B cell (primary cell): ENCODE data around the gene ZNF746. TPM values are rescaled to one million over a fixed set of nuclear protein-coding genes. Genes with fewer than 3 reads are reported as not detected.

ENCODE experiments used
- ATAC-seq: fragments of 200-7000 bp; cut with Tn5 transposase; one replicate; pipeline ENCODE4 v1.10.0; 2021; ENCODE audit warnings: low read depth, mild to moderate bottlenecking, moderate number of reproducible peaks, moderate library complexity
- CTCF ChIA-PET: fragments of 350-600 bp; sonication (Branson Sonifier 250); formaldehyde crosslinking; loops from one replicate; lab custom pipeline; 2021; ENCODE audit warnings: antibody characterized with exemption, inconsistent platforms; lab: Charles Lee
- POLR2A ChIA-PET: fragments of 350-600 bp; sonication (Branson Sonifier 250); formaldehyde crosslinking; loops from one replicate; lab custom pipeline; 2021; ENCODE audit warnings: antibody characterized with exemption; lab: Charles Lee
- DNase-seq: peaks from one replicate; pipeline ENCODE4 v3.0.0; 2013
- H2AFZ ChIP-seq: 2 replicates; pipeline ENCODE4 v1.6.1; 2012; ENCODE audit warnings: mild to moderate bottlenecking, low read depth, low read length; ENCODE audit not compliant: insufficient read depth, poor library complexity, severe bottlenecking
- H3K27ac ChIP-seq, 2 donors: 1 replicate in 1 of 2; 2 replicates in 1 of 2; pipeline ENCODE4 v1.5.1; 2012 to 2013; ENCODE audit warnings: low read length in 2 of 2, mild to moderate bottlenecking in 2 of 2, moderate library complexity in 1 of 2
- H3K27me3 ChIP-seq, 4 experiments: fragments of 200-600 bp in 1 of 4; sonication (generic) in 1 of 4; replicated peaks in 1 of 4; 1 replicate in 2 of 4; 2 replicates in 2 of 4; pipeline versions ENCODE4 v1.6.1 to v1.7.0; 2013 to 2016; ENCODE audit warnings: low read length in 3 of 4, mild to moderate bottlenecking in 2 of 4, mixed read lengths in 1 of 4, moderate library complexity in 1 of 4; ENCODE audit not compliant: insufficient read depth in 4 of 4, control insufficient read depth in 3 of 4; ENCODE audit errors: control extremely low read depth in 1 of 4
- H3K36me3 ChIP-seq, 2 experiments: replicated peaks in 1 of 2; 1 replicate in 1 of 2; 2 replicates in 1 of 2; pipeline versions ENCODE4 v1.6.1 to v1.7.1; 2013; ENCODE audit warnings: low read length in 1 of 2; ENCODE audit not compliant: insufficient read depth in 2 of 2, control insufficient read depth in 1 of 2; ENCODE audit errors: control extremely low read depth in 1 of 2, extremely low read depth in 1 of 2
- H3K4me1 ChIP-seq, 2 donors: fragments of 200-600 bp in 1 of 2; sonication (generic) in 1 of 2; 1 replicate in 1 of 2; 2 replicates in 1 of 2; pipeline versions ENCODE4 v1.5.1 to v1.6.1; 2013 to 2017; ENCODE audit warnings: low read length in 2 of 2; ENCODE audit not compliant: control insufficient read depth in 2 of 2, insufficient read depth in 2 of 2
- H3K4me2 ChIP-seq: replicated peaks from 2 replicates; pipeline ENCODE3; 2012; ENCODE audit warnings: mild to moderate bottlenecking, low read depth, low read length; ENCODE audit not compliant: poor library complexity, severe bottlenecking
- H3K4me3 ChIP-seq, 5 experiments: fragments of 200-600 bp in 1 of 5; sonication (generic) in 1 of 5; 1 replicate in 3 of 5; 2 replicates in 2 of 5; pipeline versions ENCODE4 v1.5.1 to v1.7.0; 2011 to 2016; ENCODE audit warnings: low read length in 4 of 5, mild to moderate bottlenecking in 4 of 5, low read depth in 2 of 5, control low read depth in 1 of 5, moderate library complexity in 1 of 5; ENCODE audit not compliant: insufficient read depth in 1 of 5; ENCODE audit errors: control extremely low read depth in 1 of 5, extremely low read depth in 1 of 5
- H3K79me2 ChIP-seq: fragments of 200-600 bp; sonication (generic); one replicate; pipeline ENCODE4 v1.6.0; 2016; ENCODE audit warnings: low read length; ENCODE audit not compliant: control insufficient read depth, insufficient read depth
- H3K9ac ChIP-seq: fragments of 200-600 bp; sonication (generic); 2 replicates; pipeline ENCODE4 v1.6.1; 2017; ENCODE audit warnings: mild to moderate bottlenecking, low read length, moderate library complexity
- H3K9me3 ChIP-seq, 3 donors: one replicate each; pipeline versions ENCODE4 v1.6.1 to v1.7.1; 2013; ENCODE audit warnings: low read length in 2 of 3; ENCODE audit not compliant: control insufficient read depth in 2 of 3, insufficient read depth in 1 of 3; ENCODE audit errors: control extremely low read depth in 1 of 3
- H4K20me1 ChIP-seq: 2 replicates; pipeline ENCODE4 v1.6.0; 2012; ENCODE audit warnings: mild to moderate bottlenecking, low read length; ENCODE audit not compliant: insufficient read depth, control insufficient read depth, poor library complexity, severe bottlenecking
- H3K27ac Mint-ChIP-seq: one replicate; pipeline ENCODE4 v1.8.0; 2021; ENCODE audit warnings: mixed read lengths
- H3K27me3 Mint-ChIP-seq: one replicate; pipeline ENCODE4 v1.8.0; 2021; ENCODE audit warnings: mixed read lengths
- H3K4me1 Mint-ChIP-seq: one replicate; pipeline ENCODE4 v1.8.0; 2021; ENCODE audit warnings: mixed read lengths
- H3K4me3 Mint-ChIP-seq: one replicate; pipeline ENCODE4 v1.8.0; 2021; ENCODE audit warnings: mixed read lengths
- H3K9me3 Mint-ChIP-seq: one replicate; pipeline ENCODE4 v1.8.0; 2022; ENCODE audit warnings: mixed read lengths; ENCODE audit not compliant: insufficient read depth
- EZH2 ChIP-seq: IDR thresholded peaks from 2 replicates; pipeline ENCODE4 v1.6.1; 2012; ENCODE audit warnings: borderline replicate concordance, low read depth, mild to moderate bottlenecking, moderate library complexity, low read length; ENCODE audit not compliant: insufficient read depth, poor library complexity, severe bottlenecking
- WGBS: methylation state at CpG from one replicate; pipeline ENCODE4 v1.1.5; 2013; ENCODE audit warnings: missing lambda C conversion rate; ENCODE audit not compliant: insufficient coverage; 5-methylcytosine and 5-hydroxymethylcytosine counted together
- intact Hi-C: fragments of 100-400 bp; cut with micrococcal nuclease; formaldehyde crosslinking; loops from one replicate; pipeline ENCODE4 v1.10.0; 2022
- polyA plus RNA-seq: library from polyadenylated mRNA; depleted of rRNA; stranded (reverse); fragments of >200 nt; gene quantifications from 2 replicates; pipeline ENCODE4 v1.2.3, GENCODE V29; 2012
- total RNA-seq, 2 donors: library from RNA; stranded (reverse); fragments of 120-200 nt in 1 of 2; gene quantifications; 1 replicate in 1 of 2; 2 replicates in 1 of 2; pipeline versions ENCODE4 v1.2.3 to v1.2.4, GENCODE V29; 2013 to 2022
- TF ChIP-seq, protein P1 (sequence below): fragments of 200-600 bp; IDR thresholded peaks from one replicate; pipeline ENCODE4 v1.8.0; 2022; ENCODE audit warnings: antibody characterized with exemption, mild to moderate bottlenecking

ZNF746 gene
- total and polyA plus RNA-seq, 2 donors (not counting 1 experiment from before 2014, with no cell fraction given), result 15.6 to 30.4 TPM

DNA sequence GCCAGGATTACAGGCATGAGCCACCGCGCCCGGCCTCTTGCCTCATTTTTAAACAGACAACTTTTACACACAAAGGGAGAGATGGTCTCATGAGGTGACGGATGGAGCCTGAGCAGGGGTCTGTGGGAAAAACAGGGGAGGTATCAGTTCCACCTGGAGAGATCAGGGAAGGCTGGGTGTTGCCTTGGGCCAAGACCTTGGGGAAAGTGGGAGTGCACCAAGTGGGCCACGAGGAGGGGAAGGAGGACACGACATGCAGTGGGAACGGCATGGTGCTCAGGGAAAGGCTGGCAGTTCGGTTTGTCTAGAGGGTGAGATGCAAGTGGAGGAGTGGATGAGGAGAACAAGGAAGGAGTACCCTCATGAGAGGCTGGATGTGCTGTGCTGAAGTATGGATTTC is 27.8 kb downstream of the ZNF746 start:
- Histone ChIP-seq H3K9ac (no peak overlapping the region), H3K36me3 (peaks cover 0 to 21% of the 10 kb centered on the region in 2 experiments), H4K20me1 (no peaks in the 10 kb centered on the region), H2AFZ (no peak overlapping the region), H3K79me2 (no peaks in the 10 kb centered on the region), H3K27me3 (peaks cover 0 to 7% (median 5%) of the 10 kb centered on the region in 4 experiments), H3K4me3 (no peak overlapping the region), H3K9me3 (peaks cover 0 to 4% (median 0%) of the 10 kb centered on the region in 3 donors), H3K4me1 (no peaks in the 10 kb centered on the region), H3K4me2 (no peak overlapping the region), H3K27ac (no peak overlapping the region)
- Mint-ChIP-seq H3K4me3 (no peak overlapping the region), H3K4me1 (no peaks in the 10 kb centered on the region), H3K9me3 (peaks cover 2% of the 10 kb centered on the region), H3K27me3 (peaks cover 8% of the 10 kb centered on the region), H3K27ac (no peak overlapping the region)
- ChIA-PET CTCF (no interaction called here), POLR2A (no interaction called here)
- 100% methylated on average over 4 of the region's 8 CpGs for WGBS
- TF ChIP-seq, protein P1, sequence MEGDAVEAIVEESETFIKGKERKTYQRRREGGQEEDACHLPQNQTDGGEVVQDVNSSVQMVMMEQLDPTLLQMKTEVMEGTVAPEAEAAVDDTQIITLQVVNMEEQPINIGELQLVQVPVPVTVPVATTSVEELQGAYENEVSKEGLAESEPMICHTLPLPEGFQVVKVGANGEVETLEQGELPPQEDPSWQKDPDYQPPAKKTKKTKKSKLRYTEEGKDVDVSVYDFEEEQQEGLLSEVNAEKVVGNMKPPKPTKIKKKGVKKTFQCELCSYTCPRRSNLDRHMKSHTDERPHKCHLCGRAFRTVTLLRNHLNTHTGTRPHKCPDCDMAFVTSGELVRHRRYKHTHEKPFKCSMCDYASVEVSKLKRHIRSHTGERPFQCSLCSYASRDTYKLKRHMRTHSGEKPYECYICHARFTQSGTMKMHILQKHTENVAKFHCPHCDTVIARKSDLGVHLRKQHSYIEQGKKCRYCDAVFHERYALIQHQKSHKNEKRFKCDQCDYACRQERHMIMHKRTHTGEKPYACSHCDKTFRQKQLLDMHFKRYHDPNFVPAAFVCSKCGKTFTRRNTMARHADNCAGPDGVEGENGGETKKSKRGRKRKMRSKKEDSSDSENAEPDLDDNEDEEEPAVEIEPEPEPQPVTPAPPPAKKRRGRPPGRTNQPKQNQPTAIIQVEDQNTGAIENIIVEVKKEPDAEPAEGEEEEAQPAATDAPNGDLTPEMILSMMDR, result no peak
- no peak for TF ChIP-seq EZH2
- DNase-seq (no peak), ATAC-seq (no peak)
- intact Hi-C loops, result no loop called here

DNA sequence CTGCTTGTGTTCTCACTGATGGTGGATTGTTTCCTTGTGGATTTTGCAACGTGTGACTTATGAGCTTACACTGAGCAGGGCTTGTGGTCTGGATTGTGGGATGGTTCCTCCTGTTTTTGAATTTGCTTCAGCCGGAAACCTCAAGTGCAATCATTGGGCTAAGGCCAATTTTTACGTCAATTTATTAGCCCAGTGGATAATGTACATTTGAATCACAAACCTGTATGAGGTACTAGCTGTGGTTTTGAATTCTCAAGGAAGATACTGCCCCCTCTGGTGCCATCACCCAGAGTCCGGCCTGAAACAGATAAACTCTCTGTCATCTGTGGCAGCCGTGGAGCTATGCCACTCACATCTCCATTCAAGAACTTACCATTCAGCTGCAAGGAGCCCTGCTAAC is 29.4 kb downstream of the ZNF746 start:
- no peak overlapping the region for H3K9ac ChIP-seq
- POLR2A ChIA-PET, result no interaction called here
- H3K27me3 Mint-ChIP-seq, result peaks cover 18% of the 10 kb centered on the region
- DNase-seq (no peak), ATAC-seq (no peak)
- no peak overlapping the region for H3K27ac Mint-ChIP-seq
- no peak overlapping the region for H3K4me2 ChIP-seq
- H3K4me3 Mint-ChIP-seq, result no peak overlapping the region
- 92% methylated on average over 3 of the region's 5 CpGs for WGBS
- H2AFZ ChIP-seq, result no peak overlapping the region
- CTCF ChIA-PET, result no interaction called here
- TF ChIP-seq, protein P1, result no peak
- no peak for TF ChIP-seq EZH2
- H3K36me3 ChIP-seq, result peaks cover 0 to 7% of the 10 kb centered on the region in 2 experiments
- peaks cover 0 to 11% (median 5%) of the 10 kb centered on the region in 4 experiments for H3K27me3 ChIP-seq
- H3K4me3 ChIP-seq, result no peak overlapping the region
- no peaks in the 10 kb centered on the region for H3K4me1 Mint-ChIP-seq
- H3K4me1 ChIP-seq, result no peaks in the 10 kb centered on the region
- no peaks in the 10 kb centered on the region for H3K9me3 ChIP-seq
- H4K20me1 ChIP-seq, result no peaks in the 10 kb centered on the region
- H3K27ac ChIP-seq, result no peak overlapping the region
- intact Hi-C loops, result no loop called here
- peaks cover 2% of the 10 kb centered on the region for H3K9me3 Mint-ChIP-seq
- no peaks in the 10 kb centered on the region for H3K79me2 ChIP-seq
